GM21381 (cell line): ENCODE results near the gene PI3.
"Not testable (repeated sequence)": the region's sequence is repeated elsewhere in the genome, so short reads cannot be mapped to it uniquely, and the experiment has no call there.

Source experiments
- ATAC-seq: cut with Tn5 transposase; IDR thresholded peaks from one replicate; pipeline ENCODE4 v1.9.1; 2021; ENCODE audit warnings: mild to moderate bottlenecking, moderate library complexity; ENCODE audit not compliant: unreplicated experiment

PI3 gene

GRCh38 chr20:45174434-45175364, at the start of gene PI3:
TSS of gene PI3 (plus strand) at chr20:45174902. CDS start at chr20:45174923, 21 bp downstream.
- ATAC-seq: no peak

- ATAC-seq: no peak
Measured at GRCh38 chr20:45128099-45128498, 46.6 kb upstream of the PI3 start.

GRCh38 chr20:45136911-45137310, 37.8 kb upstream of the PI3 start:
- ATAC-seq: no peak

GRCh38 chr20:45138561-45139300, 36.0 kb upstream of the PI3 start:
- no peak for ATAC-seq

- ATAC-seq: not testable (repeated sequence)
Measured at GRCh38 chr20:45139733-45140375, 34.8 kb upstream of the PI3 start.

GRCh38 chr20:45140836-45141235, 33.9 kb upstream of the PI3 start:
- no peak for ATAC-seq

GRCh38 chr20:45149062-45149461, 25.6 kb upstream of the PI3 start:
- ATAC-seq: no peak

- no peak for ATAC-seq
Measured at GRCh38 chr20:45152405-45152804, 22.3 kb upstream of the PI3 start.

- no peak for ATAC-seq
Measured at GRCh38 chr20:45153147-45153546, 21.6 kb upstream of the PI3 start.

GRCh38 chr20:45153752-45154151, 20.9 kb upstream of the PI3 start:
- no peak for ATAC-seq

- no peak for ATAC-seq
Measured at GRCh38 chr20:45154183-45154582, 20.5 kb upstream of the PI3 start.

- not testable (repeated sequence) for ATAC-seq
Measured at GRCh38 chr20:45154794-45155193, 19.9 kb upstream of the PI3 start.

GRCh38 chr20:45156713-45157112, 18.0 kb upstream of the PI3 start:
- no peak for ATAC-seq

GRCh38 chr20:45157962-45158361, 16.7 kb upstream of the PI3 start:
- no peak for ATAC-seq

- ATAC-seq: no peak
Measured at GRCh38 chr20:45163083-45163803, 11.5 kb upstream of the PI3 start.

- ATAC-seq: no peak
Measured at GRCh38 chr20:45164906-45165305, 9.8 kb upstream of the PI3 start.

- ATAC-seq: no peak
Measured at GRCh38 chr20:45173522-45173921, 1.2 kb upstream of the PI3 start.

GRCh38 chr20:45176526-45177267, 2.0 kb downstream of the PI3 start:
- no peak for ATAC-seq

- ATAC-seq: no peak
Measured at GRCh38 chr20:45179166-45179565, 4.5 kb downstream of the PI3 start.

- no peak for ATAC-seq
Measured at GRCh38 chr20:45181639-45182038, 6.9 kb downstream of the PI3 start.
